Kidney (tissue), 2 donors: ENCODE data around the gene FAM133A. TPM values are rescaled to one million over a fixed set of nuclear protein-coding genes. Genes with fewer than 3 reads are reported as not detected.

Experiments
- polyA plus RNA-seq: library from polyadenylated mRNA; stranded (reverse); fragments of 350-450 nt; fragmentation: Illumina TruSeq; extraction: RNeasy Lipid Tissue Mini Kit (QIAGEN cat#74804); gene quantifications from one replicate; pipeline ENCODE4 v1.2.3, GENCODE V29; 2014; ENCODE audit warnings: low read depth, low replicate concordance; ENCODE audit not compliant: insufficient read depth
- total RNA-seq: library from RNA; stranded (reverse); fragmentation: NEBNext Ultra II Directional; extraction: Animal tissue kit (Norgen Biotek cat#: 25700); gene quantifications from one replicate; pipeline ENCODE4 v1.2.1, GENCODE V29; 2021
- donor health status: DM: yes; HTN: yes; CAD: no.

The FAM133A gene
- total and polyA plus RNA-seq, 2 donors from 2014 or later, result not detected

Other genes starting within 250 kb of the FAM133A start
- gene NAP1L3, start 628 bp upstream of the FAM133A start, total RNA-seq, result 3.8 TPM
- gene NAP1L3, start 628 bp upstream of the FAM133A start, polyA plus RNA-seq, result 3.2 TPM